ENCODE measurements around the gene HDX.
"Not testable (repeated sequence)": the region's sequence is repeated elsewhere in the genome, so short reads cannot be mapped to it uniquely, and the experiment has no call there.

The HDX gene

DNA sequence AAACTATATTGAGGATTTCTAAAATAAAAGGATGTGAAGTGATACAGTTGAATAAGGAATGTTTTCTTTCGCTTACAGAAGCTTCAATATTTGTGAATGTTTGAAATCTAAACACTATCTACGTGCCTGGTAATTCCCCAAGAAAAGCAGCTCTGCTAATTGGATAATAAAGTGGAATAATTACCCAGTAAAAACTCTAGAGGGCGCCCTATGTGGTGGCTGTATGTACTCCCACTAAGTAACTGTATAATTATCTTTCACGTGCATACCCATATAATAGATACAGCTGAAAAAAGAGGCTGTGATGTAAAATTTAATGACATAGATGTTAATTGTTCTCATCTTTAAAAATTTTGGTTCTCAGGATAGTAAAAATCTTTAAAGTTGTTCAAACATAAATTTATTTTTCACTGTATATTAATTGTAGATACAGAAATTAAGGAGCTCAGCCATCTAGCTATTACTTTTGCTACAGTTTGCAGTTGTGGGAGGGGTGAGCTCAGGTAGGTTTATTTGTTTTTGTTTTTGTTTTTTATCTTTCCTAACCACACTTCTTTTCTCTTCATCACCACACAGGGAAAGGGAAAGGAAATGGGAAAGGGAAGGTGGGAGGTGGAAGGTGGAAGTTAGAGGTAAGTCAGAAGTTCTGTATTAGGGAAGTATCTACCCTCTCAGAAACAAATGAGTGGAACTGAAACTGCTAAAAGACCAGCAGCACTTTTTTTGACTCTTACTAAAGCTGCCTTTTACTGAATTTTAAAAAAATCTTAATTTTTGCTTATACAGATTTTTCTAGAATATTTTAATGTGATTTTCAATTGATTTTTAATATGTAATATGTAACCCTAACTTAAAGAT lies 162.5 kb downstream of the HDX start:
- DNase-seq: no peak

DNA sequence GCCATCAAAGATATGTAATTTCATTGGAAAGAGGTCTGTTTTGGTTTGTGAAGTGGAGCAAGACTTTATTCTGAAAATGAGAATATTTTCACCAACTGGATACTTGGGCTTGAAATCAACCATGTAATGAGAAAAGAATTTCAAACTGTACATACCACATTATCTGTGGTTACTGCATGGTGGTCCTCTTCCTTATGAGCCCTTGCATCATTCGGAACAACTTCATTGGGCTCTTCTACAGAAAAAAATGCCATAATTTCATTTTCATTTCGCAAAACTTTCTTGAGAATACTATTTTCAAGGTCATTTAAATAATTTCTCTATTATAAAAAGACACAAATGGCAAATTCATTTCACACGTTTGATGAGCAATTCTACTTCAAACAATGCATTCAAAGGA lies 165.6 kb downstream of the HDX start:
- DNase-seq: no peak

DNA sequence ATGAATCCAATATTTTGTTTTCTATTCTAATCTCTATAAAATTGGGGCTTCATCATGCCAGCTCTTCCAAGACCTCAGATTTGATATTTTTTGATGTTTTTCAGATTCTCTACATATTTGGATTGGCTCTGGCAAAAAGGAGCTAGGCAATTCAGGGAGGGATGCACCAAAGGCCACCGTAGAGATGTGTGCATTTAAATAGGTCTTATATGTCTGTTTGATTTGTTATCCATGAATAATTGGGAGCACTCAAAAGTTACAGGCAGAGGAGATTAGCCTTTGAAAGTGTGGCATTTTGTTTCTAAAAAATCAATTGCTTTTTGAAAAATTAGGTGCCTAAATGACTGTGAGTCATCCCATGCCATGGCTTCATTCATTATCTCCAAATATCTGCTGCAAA lies 167.1 kb downstream of the HDX start:
- no peak for DNase-seq

DNA sequence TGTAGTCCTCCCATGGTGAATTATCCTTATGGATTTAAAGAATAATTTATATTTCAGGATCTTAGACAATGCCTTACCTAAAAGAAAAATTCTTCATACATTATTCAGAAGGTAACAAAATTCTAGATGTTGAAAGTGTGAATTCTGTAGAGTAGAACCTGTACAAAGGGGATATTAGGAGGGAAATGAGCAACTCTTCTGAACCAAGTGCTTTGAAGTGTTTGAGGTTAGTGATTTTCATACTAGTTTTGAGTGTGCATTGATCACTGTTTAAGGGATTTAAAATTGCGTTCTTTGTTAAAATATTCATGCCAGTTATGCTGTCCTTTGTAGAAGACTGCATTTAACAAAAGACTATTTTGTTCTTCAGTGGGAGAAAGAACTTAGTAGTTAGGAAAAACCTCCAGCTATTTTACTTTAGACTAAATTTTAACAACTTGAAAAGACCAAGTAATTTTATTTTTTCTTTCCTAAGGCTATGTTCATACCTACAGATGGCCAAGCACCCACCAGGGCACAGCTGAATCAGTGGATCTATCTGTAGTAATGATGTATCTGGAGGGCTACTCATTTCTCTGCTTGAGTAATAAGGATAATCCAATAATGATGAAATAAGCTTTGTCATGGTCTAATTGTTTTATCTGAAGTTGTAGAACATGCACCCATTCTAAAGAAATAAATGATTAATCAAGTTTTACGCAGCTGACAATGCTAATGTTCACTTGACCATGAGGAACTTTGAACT lies 180.0 kb downstream of the HDX start:
- no peak for DNase-seq

DNA sequence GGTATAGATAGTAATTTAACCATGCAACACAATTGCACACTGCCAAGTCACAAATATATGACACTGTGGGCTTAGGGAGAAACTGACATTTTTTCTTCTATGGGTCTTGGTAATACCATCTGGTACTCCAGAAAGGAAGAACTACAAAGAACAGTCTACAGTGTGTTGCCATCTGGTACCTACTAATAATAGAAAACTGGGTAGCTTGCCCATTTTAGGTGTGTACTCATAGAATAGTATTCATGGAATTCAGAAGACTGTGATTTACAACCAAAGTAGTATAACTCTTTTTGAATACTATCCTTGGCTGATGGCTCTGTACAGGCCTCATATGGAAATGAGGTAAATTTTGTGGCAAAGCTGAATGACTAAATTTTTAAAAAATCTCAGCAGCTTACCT lies 181.6 kb downstream of the HDX start:
- no peak for DNase-seq

DNA sequence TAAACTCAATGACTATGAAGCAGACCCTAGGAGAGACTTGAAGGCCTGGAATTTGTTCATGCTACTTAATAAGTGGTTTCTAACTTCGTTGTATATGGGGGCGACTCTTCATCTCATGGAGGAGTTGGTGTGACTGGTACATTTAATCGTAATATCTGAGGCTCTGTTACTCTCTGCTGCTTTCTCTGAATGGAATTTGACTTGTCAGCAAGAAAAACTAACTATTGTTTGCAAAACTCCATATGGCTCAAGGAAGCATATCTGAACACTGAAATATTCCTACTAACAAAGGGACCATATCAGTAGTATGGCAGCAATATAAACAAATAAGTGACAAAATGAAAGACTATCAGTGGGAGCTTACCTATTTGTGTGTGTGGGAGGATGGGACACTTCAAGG lies 182.2 kb downstream of the HDX start:
- DNase-seq: no peak

DNA sequence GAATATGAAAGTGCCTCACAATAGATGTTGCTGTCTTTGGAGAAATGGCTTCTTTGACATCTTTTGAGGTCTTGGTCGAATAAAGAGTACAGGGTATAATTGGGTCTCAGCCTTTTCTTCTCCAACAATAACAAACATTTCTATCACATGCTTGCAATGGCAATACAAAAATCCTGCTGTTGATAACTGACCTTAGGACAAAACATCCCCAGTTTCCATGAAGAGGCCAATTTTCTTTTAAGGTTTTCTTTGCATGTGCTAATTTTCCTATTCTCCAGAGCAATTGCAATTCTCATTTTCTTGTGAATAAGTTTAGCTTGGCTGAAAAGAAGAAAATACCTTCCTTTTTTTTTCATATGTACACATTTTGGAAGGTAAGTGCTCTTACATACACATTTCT lies 183.6 kb downstream of the HDX start:
- no peak for DNase-seq

DNA sequence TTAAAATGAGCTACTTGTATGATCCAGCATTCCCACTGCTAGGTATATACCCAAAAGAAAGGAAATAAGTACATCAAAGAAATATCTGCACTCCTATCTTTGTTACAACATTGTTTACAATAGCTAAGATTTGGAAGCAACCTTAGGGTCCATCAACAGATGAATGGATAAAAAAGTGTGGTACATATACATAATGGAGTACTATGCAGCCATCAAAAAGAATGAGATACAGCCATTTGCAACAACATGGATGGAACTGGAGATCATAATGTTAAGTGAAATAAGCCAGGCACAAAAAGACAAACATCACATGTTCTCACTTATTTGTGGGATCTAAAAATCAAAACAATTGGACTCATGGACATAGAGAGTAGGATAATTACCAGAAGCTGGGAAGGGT lies 186.3 kb downstream of the HDX start:
- not testable (repeated sequence) for DNase-seq
